ENCODE data around the gene CCNL2. TPM values are rescaled to one million over a fixed set of nuclear protein-coding genes. Genes with fewer than 3 reads are reported as not detected.

The CCNL2 gene
- total RNA-seq, 1 experiment from 2014 or later: 142 TPM

DNA sequence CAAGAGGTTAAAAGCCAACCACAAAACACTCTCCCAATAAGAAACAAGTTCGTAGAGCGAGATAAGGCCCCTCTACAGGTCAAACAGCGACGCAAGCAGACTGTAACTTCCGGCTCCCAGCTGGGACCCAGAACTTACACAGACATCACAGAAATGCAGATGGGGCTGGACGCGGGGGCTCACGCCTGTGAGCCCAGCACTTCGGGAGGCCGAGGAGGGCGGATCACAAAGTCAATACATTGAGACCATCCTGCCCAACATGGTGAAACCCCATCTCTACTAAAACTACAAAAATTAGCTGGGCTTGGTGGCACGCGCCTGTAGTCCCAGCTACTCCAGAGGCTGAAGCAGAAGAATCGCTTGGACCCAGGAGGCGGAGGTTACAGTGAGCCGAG lies 11.1 kb downstream of the CCNL2 start:
- CTCF ChIA-PET: no interaction called here
- H3K27me3 Mint-ChIP-seq (ENCODE audit: low read depth): no peaks in the 10 kb centered on the region
- peaks cover 80% of the 10 kb centered on the region for H3K36me3 Mint-ChIP-seq
- no peak for DNase-seq (ENCODE audit: low spot score)
- no peak overlapping the region for H3K27ac Mint-ChIP-seq
- no peaks in the 10 kb centered on the region for H3K9me3 Mint-ChIP-seq
- no peak for ATAC-seq
- TF ChIP-seq MAX (CRISPR knock-in tag; IDR thresholded peaks at IDR 0.05): no peak
- no peaks in the 10 kb centered on the region for H3K4me1 Mint-ChIP-seq
- no peak overlapping the region for H3K4me3 Mint-ChIP-seq
- POLR2A ChIA-PET: interaction anchor here (1.7 kb wide), 1 partner anchor 11 kb away, joined by 5 read pairs; the partner anchor contains the start of gene CCNL2

DNA sequence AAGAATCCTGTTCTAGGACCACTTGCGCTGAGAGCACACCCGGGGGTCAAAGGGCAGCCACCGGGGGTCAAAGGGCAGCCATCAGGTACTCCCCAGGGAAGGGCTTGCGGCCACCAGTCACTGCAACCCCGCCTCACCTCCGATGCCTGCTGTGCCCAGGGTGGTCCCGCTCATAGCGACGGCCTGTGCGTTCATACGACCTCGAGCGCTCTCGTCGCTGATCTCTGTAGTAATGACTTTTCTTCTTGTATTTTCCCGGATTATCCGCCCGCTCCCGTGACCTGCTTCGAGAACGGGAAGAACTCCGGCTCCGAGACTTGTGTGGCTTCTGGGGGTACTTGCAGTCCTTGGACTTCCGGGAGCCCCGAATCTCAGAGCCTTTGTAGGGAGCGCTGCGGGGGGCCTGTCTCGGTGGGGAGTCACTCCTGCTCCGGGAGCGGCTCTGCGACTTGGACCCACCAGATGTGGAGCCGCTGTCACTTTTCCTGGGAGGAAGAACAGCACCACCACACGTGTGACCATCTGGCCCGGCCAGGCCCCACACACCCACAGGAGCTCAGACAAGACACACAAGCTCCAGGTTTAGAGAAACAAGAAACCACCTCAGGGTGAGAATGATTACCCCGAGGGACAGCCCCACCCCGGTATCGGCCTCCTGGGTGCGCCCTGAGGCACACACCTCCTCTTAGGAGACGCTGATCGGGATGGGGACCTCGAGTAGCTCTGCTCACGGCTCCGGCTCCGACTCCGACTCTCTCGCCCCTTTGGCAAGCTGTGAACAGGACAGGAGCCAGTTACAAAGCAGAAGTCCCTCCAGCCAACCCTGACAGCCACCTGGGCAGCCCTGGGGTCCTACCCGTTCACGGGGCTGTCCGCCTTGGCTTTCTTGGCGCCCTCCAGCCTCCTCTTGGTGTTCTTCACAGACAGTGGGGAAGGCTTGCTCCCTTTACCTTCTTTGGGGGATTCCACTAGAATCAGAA lies 11.7 kb downstream of the CCNL2 start:
- H3K27me3 Mint-ChIP-seq (ENCODE audit: low read depth): no peaks in the 10 kb centered on the region
- no peak overlapping the region for H3K4me3 Mint-ChIP-seq
- H3K9me3 Mint-ChIP-seq: no peaks in the 10 kb centered on the region
- DNase-seq (ENCODE audit: low spot score): no peak
- ATAC-seq: no peak
- no peak overlapping the region for H3K27ac Mint-ChIP-seq
- H3K36me3 Mint-ChIP-seq: peaks cover 73% of the 10 kb centered on the region
- TF ChIP-seq SOX15 (CRISPR knock-in tag; IDR thresholded peaks at IDR 0.05): no peak
- no peak for TF ChIP-seq MAX (CRISPR knock-in tag; IDR thresholded peaks at IDR 0.05)
- ChIA-PET POLR2A (no interaction called here), CTCF (interaction anchor here (2.2 kb wide), 1 partner anchor 15 kb away, joined by 9 read pairs; no protein-coding TSS in a partner anchor)
- H3K4me1 Mint-ChIP-seq: no peaks in the 10 kb centered on the region

GRCh38 chr1:1385931-1386330 lies 13.2 kb downstream of the CCNL2 start:
- CTCF ChIA-PET: interaction anchor here (2.2 kb wide), 1 partner anchor 16 kb away, joined by 9 read pairs; no protein-coding TSS in a partner anchor
- POLR2A ChIA-PET: interaction anchor here (1.7 kb wide), 1 partner anchor 13 kb away, joined by 5 read pairs; the partner anchor contains the start of gene CCNL2
- Mint-ChIP-seq H3K36me3 (peaks cover 60% of the 10 kb centered on the region), H3K9me3 (no peaks in the 10 kb centered on the region), H3K27me3 (ENCODE audit: low read depth) (no peaks in the 10 kb centered on the region), H3K4me1 (no peaks in the 10 kb centered on the region), H3K27ac (no peak overlapping the region), H3K4me3 (no peak overlapping the region)
- DNase-seq (ENCODE audit: low spot score) (no peak), ATAC-seq (no peak)
- TF ChIP-seq, protein P1, sequence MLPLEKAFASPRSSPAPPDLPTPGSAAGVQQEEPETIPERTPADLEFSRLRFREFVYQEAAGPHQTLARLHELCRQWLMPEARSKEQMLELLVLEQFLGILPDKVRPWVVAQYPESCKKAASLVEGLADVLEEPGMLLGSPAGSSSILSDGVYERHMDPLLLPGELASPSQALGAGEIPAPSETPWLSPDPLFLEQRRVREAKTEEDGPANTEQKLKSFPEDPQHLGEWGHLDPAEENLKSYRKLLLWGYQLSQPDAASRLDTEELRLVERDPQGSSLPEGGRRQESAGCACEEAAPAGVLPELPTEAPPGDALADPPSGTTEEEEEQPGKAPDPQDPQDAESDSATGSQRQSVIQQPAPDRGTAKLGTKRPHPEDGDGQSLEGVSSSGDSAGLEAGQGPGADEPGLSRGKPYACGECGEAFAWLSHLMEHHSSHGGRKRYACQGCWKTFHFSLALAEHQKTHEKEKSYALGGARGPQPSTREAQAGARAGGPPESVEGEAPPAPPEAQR (CRISPR knock-in tag; IDR thresholded peaks at IDR 0.05): no peak
- TF ChIP-seq RORB (CRISPR knock-in tag; IDR thresholded peaks at IDR 0.05) (no peak), OVOL2 (CRISPR knock-in tag; IDR thresholded peaks at IDR 0.05; ENCODE audit: borderline replicate concordance) (no peak), ZNF396 (CRISPR knock-in tag; IDR thresholded peaks at IDR 0.05; ENCODE audit: borderline replicate concordance) (no peak), NR2C2 (CRISPR knock-in tag; IDR thresholded peaks at IDR 0.05) (no peak), ZNF416 (CRISPR knock-in tag; IDR thresholded peaks at IDR 0.05) (no peak), ZNF317 (CRISPR knock-in tag; IDR thresholded peaks at IDR 0.05; ENCODE audit: borderline replicate concordance, low read depth) (no peak), AR (CRISPR knock-in tag; IDR thresholded peaks at IDR 0.05) (no peak), RELA (CRISPR knock-in tag; IDR thresholded peaks at IDR 0.05; ENCODE audit: borderline replicate concordance) (no peak), NFE2L1 (CRISPR knock-in tag; IDR thresholded peaks at IDR 0.05) (no peak), TCF7 (CRISPR knock-in tag; IDR thresholded peaks at IDR 0.05; ENCODE audit: low read depth) (no peak), ZNF425 (CRISPR knock-in tag; conservative IDR thresholded peaks at IDR 0.05) (no peak)
- TF ChIP-seq, protein P2, sequence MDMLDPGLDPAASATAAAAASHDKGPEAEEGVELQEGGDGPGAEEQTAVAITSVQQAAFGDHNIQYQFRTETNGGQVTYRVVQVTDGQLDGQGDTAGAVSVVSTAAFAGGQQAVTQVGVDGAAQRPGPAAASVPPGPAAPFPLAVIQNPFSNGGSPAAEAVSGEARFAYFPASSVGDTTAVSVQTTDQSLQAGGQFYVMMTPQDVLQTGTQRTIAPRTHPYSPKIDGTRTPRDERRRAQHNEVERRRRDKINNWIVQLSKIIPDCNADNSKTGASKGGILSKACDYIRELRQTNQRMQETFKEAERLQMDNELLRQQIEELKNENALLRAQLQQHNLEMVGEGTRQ (CRISPR knock-in tag; IDR thresholded peaks at IDR 0.05): no peak
- TF ChIP-seq, protein P3, sequence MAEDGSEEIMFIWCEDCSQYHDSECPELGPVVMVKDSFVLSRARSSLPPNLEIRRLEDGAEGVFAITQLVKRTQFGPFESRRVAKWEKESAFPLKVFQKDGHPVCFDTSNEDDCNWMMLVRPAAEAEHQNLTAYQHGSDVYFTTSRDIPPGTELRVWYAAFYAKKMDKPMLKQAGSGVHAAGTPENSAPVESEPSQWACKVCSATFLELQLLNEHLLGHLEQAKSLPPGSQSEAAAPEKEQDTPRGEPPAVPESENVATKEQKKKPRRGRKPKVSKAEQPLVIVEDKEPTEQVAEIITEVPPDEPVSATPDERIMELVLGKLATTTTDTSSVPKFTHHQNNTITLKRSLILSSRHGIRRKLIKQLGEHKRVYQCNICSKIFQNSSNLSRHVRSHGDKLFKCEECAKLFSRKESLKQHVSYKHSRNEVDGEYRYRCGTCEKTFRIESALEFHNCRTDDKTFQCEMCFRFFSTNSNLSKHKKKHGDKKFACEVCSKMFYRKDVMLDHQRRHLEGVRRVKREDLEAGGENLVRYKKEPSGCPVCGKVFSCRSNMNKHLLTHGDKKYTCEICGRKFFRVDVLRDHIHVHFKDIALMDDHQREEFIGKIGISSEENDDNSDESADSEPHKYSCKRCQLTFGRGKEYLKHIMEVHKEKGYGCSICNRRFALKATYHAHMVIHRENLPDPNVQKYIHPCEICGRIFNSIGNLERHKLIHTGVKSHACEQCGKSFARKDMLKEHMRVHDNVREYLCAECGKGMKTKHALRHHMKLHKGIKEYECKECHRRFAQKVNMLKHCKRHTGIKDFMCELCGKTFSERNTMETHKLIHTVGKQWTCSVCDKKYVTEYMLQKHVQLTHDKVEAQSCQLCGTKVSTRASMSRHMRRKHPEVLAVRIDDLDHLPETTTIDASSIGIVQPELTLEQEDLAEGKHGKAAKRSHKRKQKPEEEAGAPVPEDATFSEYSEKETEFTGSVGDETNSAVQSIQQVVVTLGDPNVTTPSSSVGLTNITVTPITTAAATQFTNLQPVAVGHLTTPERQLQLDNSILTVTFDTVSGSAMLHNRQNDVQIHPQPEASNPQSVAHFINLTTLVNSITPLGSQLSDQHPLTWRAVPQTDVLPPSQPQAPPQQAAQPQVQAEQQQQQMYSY (CRISPR knock-in tag; IDR thresholded peaks at IDR 0.05): no peak

All from WTC11 (cell line).